ENCODE measurements around the gene SLC35A4.

Gene SLC35A4

GRCh38 chr5:140564196-140565023 lies at the start of gene SLC35A4, which contains the start of gene APBB3:
Gene SLC35A4, plus strand, starts transcription at chr5:140564828. Its CDS starts 2,342 bp downstream, at chr5:140567170.
Gene APBB3, minus strand, starts transcription at chr5:140564598. Its CDS starts 353 bp downstream, at chr5:140564245.
- DNase-seq (ENCODE audit: low spot score), result peak; percentile 94

GRCh38 chr5:140524003-140524402 lies 40.6 kb upstream of the SLC35A4 start:
- DNase-seq (ENCODE audit: low spot score), result no peak

DNA sequence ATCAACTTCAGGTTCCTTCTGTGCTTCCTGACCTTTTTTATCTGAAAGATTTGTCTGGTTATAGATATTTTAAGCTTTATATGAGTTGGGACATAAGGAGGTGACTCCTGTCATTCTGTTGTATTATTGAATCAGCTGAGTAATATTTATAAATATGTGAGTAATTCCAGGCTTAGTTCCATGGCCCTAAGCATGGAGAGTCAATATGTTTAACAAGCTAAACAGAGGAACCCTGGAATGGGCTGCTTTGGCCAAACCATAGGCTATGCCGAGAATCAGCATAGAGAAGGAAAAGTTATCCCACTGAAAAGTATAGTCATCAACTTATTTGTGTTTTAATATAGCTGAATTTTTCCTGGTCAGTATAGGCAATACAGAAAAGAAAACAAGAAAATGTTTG lies 24.4 kb upstream of the SLC35A4 start:
- DNase-seq (ENCODE audit: low spot score), result no peak

GRCh38 chr5:140542972-140543371 lies 21.7 kb upstream of the SLC35A4 start:
- DNase-seq (ENCODE audit: low spot score), result no peak

DNA sequence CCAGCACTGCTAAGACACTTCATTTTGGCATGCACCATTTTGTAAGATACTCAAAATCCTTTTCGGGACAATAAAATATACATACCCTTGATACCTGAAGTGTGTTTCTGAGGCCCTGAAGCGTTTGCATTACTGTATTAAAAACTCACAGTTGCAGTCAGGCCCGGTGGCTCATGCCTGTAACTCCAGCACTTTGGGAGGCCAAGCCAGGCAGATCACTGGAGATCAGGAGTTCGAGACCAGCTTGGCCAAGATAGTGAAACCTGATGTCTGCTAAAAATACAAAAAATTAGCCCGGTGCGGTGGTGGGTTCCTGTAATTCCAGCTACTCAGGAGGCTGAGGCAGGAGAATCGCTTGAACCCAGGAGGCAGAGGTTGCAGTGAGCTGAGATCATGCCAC lies 19.6 kb upstream of the SLC35A4 start:
- no peak for DNase-seq (ENCODE audit: low spot score)

- DNase-seq (ENCODE audit: low spot score), result no peak
These were observed 19.0 kb upstream of the SLC35A4 start for GRCh38 chr5:140545606-140546005.

- no peak for DNase-seq (ENCODE audit: low spot score)
These were observed 17.6 kb upstream of the SLC35A4 start for GRCh38 chr5:140546851-140547507.

- peak; percentile 92 for DNase-seq (ENCODE audit: low spot score)
These were observed 16.9 kb upstream of the SLC35A4 start, which contains the start of gene EIF4EBP3 for GRCh38 chr5:140547508-140548299. Gene EIF4EBP3, plus strand, starts transcription at chr5:140547662. Its CDS starts 76 bp downstream, at chr5:140547738.

- DNase-seq (ENCODE audit: low spot score), result no peak
These were observed 16.3 kb upstream of the SLC35A4 start for GRCh38 chr5:140548300-140548688.

- DNase-seq (ENCODE audit: low spot score), result no peak
These were observed 15.8 kb upstream of the SLC35A4 start for GRCh38 chr5:140548791-140549190.

DNA sequence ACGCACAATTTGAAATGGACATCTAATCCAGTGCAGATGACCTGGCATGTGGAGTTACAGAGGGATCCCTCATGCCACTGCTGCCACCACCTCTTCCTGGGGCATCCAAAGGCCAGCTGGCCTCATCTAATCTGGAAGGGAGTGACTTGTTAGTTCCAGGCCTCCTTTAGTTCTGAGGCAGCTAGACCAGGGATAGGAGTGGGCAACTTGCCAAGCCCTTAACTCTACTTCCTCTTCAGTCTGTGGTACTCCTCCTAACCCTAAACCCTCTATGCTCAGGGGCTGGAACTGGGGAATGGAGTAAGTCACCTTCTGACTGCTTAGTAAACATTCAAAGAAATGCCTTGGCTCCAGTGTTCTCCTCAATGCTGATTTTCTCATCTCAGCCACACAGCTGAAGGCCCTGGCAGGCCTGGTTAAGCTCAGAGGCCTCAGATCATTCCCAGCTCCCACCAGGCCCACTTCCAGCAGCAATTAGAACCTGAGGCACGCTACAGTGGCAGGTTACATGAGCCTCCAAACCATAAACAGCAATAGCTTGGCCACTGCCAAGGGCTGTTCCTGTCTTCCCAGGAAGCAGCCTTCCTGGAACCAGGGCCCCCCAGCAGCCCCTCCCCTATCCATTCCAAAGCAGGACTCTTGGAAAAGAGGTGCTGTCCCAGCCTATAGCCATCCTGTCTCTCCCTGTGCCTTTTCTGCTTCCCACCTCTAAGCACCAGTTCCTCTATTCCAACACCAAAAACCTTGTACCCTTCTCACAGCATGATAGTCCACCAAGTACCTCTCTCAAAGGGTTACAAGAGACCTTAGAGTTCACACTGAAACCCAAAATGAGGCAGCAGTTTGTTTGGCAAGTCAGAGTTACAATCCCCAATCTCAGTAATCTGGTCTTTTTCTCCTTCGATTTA lies 15.1 kb upstream of the SLC35A4 start:
- DNase-seq (ENCODE audit: low spot score), result no peak

- no peak for DNase-seq (ENCODE audit: low spot score)
These were observed 14.2 kb upstream of the SLC35A4 start for GRCh38 chr5:140550147-140551079.

GRCh38 chr5:140551872-140552271 lies 12.8 kb upstream of the SLC35A4 start:
- DNase-seq (ENCODE audit: low spot score), result no peak

- DNase-seq (ENCODE audit: low spot score), result no peak
These were observed 11.0 kb upstream of the SLC35A4 start for GRCh38 chr5:140553657-140554056.

- no peak for DNase-seq (ENCODE audit: low spot score)
These were observed 10.2 kb upstream of the SLC35A4 start for GRCh38 chr5:140554454-140554853.

GRCh38 chr5:140555747-140556312 lies 8.8 kb upstream of the SLC35A4 start:
- DNase-seq (ENCODE audit: low spot score), result no peak

DNA sequence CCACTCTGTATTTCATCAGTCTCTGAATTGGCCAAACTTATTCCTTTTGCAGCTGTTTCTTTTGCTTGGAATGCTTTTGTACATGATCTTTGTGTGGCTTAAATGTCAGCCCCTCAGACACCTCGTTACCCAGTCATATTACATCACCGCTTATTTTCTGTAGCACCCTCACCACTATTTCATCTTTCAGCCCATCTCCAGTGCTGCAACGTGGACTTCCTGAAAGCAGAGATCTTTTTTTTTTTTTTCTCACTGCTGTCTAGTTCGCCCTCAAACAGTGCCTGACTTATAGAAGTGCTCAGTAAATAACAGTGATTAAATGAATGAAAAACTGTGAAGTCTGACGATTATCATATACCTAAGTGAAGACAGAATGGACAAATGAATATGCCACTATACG lies 8.2 kb upstream of the SLC35A4 start:
- DNase-seq (ENCODE audit: low spot score), result no peak

- DNase-seq (ENCODE audit: low spot score), result peak; percentile 82
These were observed 7.4 kb upstream of the SLC35A4 start, which contains the start of gene SRA1 for GRCh38 chr5:140557136-140557805. Gene SRA1, minus strand, starts transcription at chr5:140557473. Its CDS starts 21 bp downstream, at chr5:140557452.

DNA sequence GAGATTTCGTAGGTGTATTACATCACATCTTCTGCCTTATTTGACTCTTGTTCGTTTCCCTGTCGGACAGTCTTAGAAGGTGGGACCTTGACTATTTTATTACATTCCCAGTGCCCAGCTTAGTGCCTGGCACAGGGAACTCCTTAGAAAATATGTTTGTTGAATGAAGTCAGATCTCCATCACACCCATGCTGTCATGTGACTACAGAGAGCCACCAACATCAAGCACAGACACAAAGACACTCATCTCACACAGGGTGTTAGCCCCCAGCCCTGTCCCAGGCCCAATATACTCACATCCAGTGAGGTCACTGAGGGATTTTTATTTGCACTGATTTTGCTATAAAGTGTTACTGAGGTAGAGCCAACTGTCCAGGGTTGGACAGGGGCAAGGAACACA lies 6.7 kb upstream of the SLC35A4 start:
- DNase-seq (ENCODE audit: low spot score), result no peak
